A549 (cell line): Measurements from ENCODE around the gene TNS1.

Experiments used
- CTCF ChIP-seq: fragments of >200 bp; sonication (Bioruptor Twin); formaldehyde crosslinking; IDR thresholded peaks from 3 replicates; pipeline ENCODE4 v1.5.1; 2016
- SMC3 ChIP-seq: fragments of >200 bp; sonication (Bioruptor Twin); formaldehyde crosslinking; IDR thresholded peaks from 3 replicates; pipeline ENCODE4 v1.6.1; 2018; ENCODE audit warnings: inconsistent platforms
- ZFP36 ChIP-seq: fragments of 450-650 bp; IDR thresholded peaks from 2 replicates; pipeline ENCODE4 v1.6.1; 2014; ENCODE audit warnings: borderline replicate concordance; ENCODE audit not compliant: partially characterized antibody

DNA sequence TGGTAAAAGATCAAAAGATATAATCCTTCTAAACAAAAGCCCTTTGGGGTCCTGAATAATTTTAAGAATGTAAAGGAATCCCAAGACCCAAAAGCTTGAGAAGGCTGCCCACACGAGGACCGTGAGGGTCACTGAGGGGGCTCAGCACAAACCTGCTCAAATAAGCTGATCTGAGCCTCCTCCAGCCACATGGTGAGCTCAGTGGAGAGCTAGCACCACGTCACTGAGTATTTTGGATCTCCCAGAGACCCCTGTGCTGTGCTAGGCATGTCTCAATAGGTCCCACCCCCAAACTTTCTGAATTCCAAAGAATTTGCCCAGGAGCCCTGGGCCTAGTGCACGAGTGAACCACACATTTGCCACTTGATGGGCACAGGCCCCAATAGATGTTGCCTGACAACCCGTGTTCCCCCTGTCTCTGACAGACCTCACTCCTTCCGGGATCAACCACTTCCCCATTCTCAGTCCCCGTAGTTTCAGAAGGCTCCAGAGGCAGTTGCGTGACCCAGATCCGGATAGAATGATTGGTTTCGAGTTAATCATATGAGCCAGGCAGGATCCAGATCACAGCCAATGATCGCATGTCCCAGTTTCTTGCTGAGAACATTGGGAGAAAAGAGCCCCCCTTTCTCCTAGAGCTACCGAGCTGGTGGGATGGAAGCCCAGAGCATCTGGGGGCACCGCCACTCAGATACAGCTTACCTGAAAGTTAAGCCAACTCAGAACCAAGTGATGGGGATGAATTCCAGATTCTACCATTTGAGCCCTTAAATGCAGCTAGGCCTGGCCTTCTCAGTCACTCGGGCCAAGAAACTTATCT lies 203.8 kb downstream of the TNS1 start:
- no peak for TF ChIP-seq SMC3
- no peak for TF ChIP-seq CTCF
- no peak for TF ChIP-seq ZFP36
